Trophoblast cell (in vitro differentiated cells and primary cell): ENCODE measurements around the gene PCBD1.

ENCODE experiments used
- DNase-seq, 2 donors: peaks; one replicate each; pipeline ENCODE4 v3.0.0-alpha.2; 2016
- H2AFZ ChIP-seq: 2 replicates; pipeline ENCODE4 v1.6.1; 2013; ENCODE audit warnings: low read length, moderate library complexity, mild to moderate bottlenecking; ENCODE audit not compliant: insufficient read depth, poor library complexity
- H2AK5ac ChIP-seq: 2 replicates; pipeline ENCODE4 v1.6.1; 2013; ENCODE audit warnings: mild to moderate bottlenecking, low read length
- H2BK120ac ChIP-seq: 2 replicates; pipeline ENCODE4 v1.6.1; 2013; ENCODE audit warnings: low read length, mild to moderate bottlenecking, moderate library complexity; ENCODE audit not compliant: insufficient read depth, poor library complexity
- H2BK12ac ChIP-seq: 2 replicates; pipeline ENCODE4 v1.6.1; 2013; ENCODE audit warnings: mild to moderate bottlenecking, low read length, moderate library complexity
- H2BK5ac ChIP-seq: 2 replicates; pipeline ENCODE4 v1.6.1; 2013; ENCODE audit warnings: low read length, low read depth, moderate library complexity, mild to moderate bottlenecking; ENCODE audit not compliant: poor library complexity
- H3K14ac ChIP-seq: 2 replicates; pipeline ENCODE4 v1.6.1; 2013; ENCODE audit warnings: mild to moderate bottlenecking, low read length
- H3K18ac ChIP-seq: 2 replicates; pipeline ENCODE4 v1.6.1; 2013; ENCODE audit warnings: mild to moderate bottlenecking, low read length
- H3K23ac ChIP-seq: 2 replicates; pipeline ENCODE4 v1.6.1; 2013; ENCODE audit warnings: low read length
- H3K27ac ChIP-seq: 2 replicates; pipeline ENCODE4 v1.5.1; 2013; ENCODE audit warnings: low read depth, mild to moderate bottlenecking, inconsistent platforms, low read length, moderate library complexity
- H3K27me3 ChIP-seq: 2 replicates; pipeline ENCODE4 v1.6.1; 2013; ENCODE audit warnings: inconsistent platforms, mild to moderate bottlenecking, low read length, moderate library complexity; ENCODE audit not compliant: insufficient read depth
- H3K36me3 ChIP-seq, 2 experiments: 1 replicate in 1 of 2; 2 replicates in 1 of 2; pipeline ENCODE4 v1.6.1; 2013; ENCODE audit warnings: low read length in 2 of 2, mild to moderate bottlenecking in 2 of 2, moderate library complexity in 1 of 2; ENCODE audit not compliant: insufficient read depth in 2 of 2, control insufficient read depth in 1 of 2
- H3K4ac ChIP-seq: 2 replicates; pipeline ENCODE4 v1.6.1; 2013; ENCODE audit warnings: low read depth, mild to moderate bottlenecking, low read length, moderate library complexity
- H3K4me1 ChIP-seq, 2 experiments: 1 replicate in 1 of 2; 2 replicates in 1 of 2; pipeline ENCODE4 v1.6.1; 2013; ENCODE audit warnings: low read length in 2 of 2, mild to moderate bottlenecking in 2 of 2, moderate library complexity in 1 of 2; ENCODE audit not compliant: insufficient read depth in 2 of 2, control insufficient read depth in 1 of 2
- H3K4me2 ChIP-seq: 2 replicates; pipeline ENCODE4 v1.6.1; 2013; ENCODE audit warnings: inconsistent platforms, mild to moderate bottlenecking, low read length, moderate library complexity
- H3K4me3 ChIP-seq: 2 replicates; pipeline ENCODE4 v1.5.1; 2013; ENCODE audit warnings: mild to moderate bottlenecking, low read depth, low read length, inconsistent platforms
- H3K79me1 ChIP-seq: one replicate; pipeline ENCODE4 v1.6.1; 2013; ENCODE audit warnings: low read length
- H3K79me2 ChIP-seq: 2 replicates; pipeline ENCODE4 v1.6.1; 2013; ENCODE audit warnings: low read length, mild to moderate bottlenecking; ENCODE audit not compliant: control insufficient read depth, insufficient read depth, poor library complexity
- H3K9ac ChIP-seq: 2 replicates; pipeline ENCODE4 v1.6.1; 2013; ENCODE audit warnings: mild to moderate bottlenecking, low read length
- H3K9me3 ChIP-seq: 2 replicates; pipeline ENCODE4 v1.6.1; 2013; ENCODE audit warnings: low read depth, mild to moderate bottlenecking, control low read depth, inconsistent platforms, low read length; ENCODE audit not compliant: insufficient read depth
- H4K12ac ChIP-seq: 2 replicates; pipeline ENCODE4 v1.6.1; 2013; ENCODE audit warnings: low read depth, mild to moderate bottlenecking, low read length, moderate library complexity
- H4K8ac ChIP-seq: 2 replicates; pipeline ENCODE4 v1.6.1; 2013; ENCODE audit warnings: low read depth, mild to moderate bottlenecking, low read length, moderate library complexity
- H4K91ac ChIP-seq: one replicate; pipeline ENCODE4 v1.6.1; 2013; ENCODE audit warnings: low read depth, mild to moderate bottlenecking, low read length, moderate library complexity
- WGBS: extraction: QIAGEN DNeasy Blood & Tissue Kit; methylation state at CpG from one replicate; pipeline ENCODE4 v1.1.7; 2013; ENCODE audit warnings: missing lambda C conversion rate; ENCODE audit not compliant: insufficient read length, insufficient coverage; ENCODE audit errors: extremely low coverage; 5-methylcytosine and 5-hydroxymethylcytosine counted together

Gene PCBD1

GRCh38 chr10:70879207-70879606 is 9.2 kb downstream of the PCBD1 start:
- no peak overlapping the region for H3K18ac ChIP-seq
- no peaks in the 10 kb centered on the region for H3K79me1 ChIP-seq
- H4K91ac ChIP-seq, result no peak overlapping the region
- no peaks in the 10 kb centered on the region for H3K4me1 ChIP-seq
- H3K9me3 ChIP-seq, result no peaks in the 10 kb centered on the region
- no peak overlapping the region for H3K4ac ChIP-seq
- no peak overlapping the region for H2BK12ac ChIP-seq
- no peak overlapping the region for H4K12ac ChIP-seq
- no peak overlapping the region for H3K4me3 ChIP-seq
- H4K8ac ChIP-seq, result no peak overlapping the region
- H2BK120ac ChIP-seq, result no peak overlapping the region
- DNase-seq, result no peak
- H3K27ac ChIP-seq, result no peak overlapping the region
- no peaks in the 10 kb centered on the region for H3K79me2 ChIP-seq
- no peak overlapping the region for H2AFZ ChIP-seq
- no peak overlapping the region for H3K14ac ChIP-seq
- H3K23ac ChIP-seq, result no peak overlapping the region
- H3K27me3 ChIP-seq, result no peaks in the 10 kb centered on the region
- H3K36me3 ChIP-seq, result peaks cover 19 to 42% of the 10 kb centered on the region in 2 experiments
- WGBS, result no CpG with 5 or more reads among the region's 1 CpG
- no peak overlapping the region for H3K9ac ChIP-seq
- no peak overlapping the region for H2BK5ac ChIP-seq
- H3K4me2 ChIP-seq, result no peak overlapping the region
- no peak overlapping the region for H2AK5ac ChIP-seq

DNA sequence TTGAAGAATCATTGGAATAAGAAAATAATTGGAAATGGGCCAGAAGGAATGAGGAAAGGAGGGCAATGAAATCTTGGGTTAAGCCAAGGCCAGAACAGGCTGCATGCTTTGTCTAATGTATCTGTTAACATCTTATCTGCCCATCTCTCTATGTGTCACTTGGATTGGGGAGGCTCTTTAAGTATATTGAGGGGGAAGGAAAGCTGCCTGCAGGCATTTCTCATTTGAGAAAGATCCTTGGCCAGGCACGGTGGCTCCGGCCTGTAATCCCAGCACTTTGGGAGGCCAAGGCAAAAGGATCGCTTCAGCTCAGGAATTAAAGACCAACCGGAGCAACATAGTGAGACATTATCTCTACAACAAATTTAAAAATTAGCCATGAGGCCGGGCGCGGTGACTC is 14.3 kb downstream of the PCBD1 start:
- Histone ChIP-seq H3K4me2 (no peak overlapping the region), H4K12ac (no peak overlapping the region), H4K91ac (no peak overlapping the region), H3K79me2 (no peaks in the 10 kb centered on the region), H2AFZ (no peak overlapping the region), H3K9me3 (no peaks in the 10 kb centered on the region), H3K4ac (no peak overlapping the region), H3K79me1 (no peaks in the 10 kb centered on the region), H3K27ac (no peak overlapping the region), H4K8ac (no peak overlapping the region), H3K14ac (no peak overlapping the region), H3K23ac (no peak overlapping the region), H3K4me3 (no peak overlapping the region), H2BK5ac (no peak overlapping the region), H2AK5ac (no peak overlapping the region), H3K36me3 (peaks cover 18 to 48% of the 10 kb centered on the region in 2 experiments), H2BK120ac (no peak overlapping the region), H2BK12ac (no peak overlapping the region), H3K18ac (no peak overlapping the region), H3K27me3 (no peaks in the 10 kb centered on the region), H3K4me1 (no peaks in the 10 kb centered on the region), H3K9ac (no peak overlapping the region)
- no CpG with 5 or more reads among the region's 7 CpGs for WGBS
- peak; percentile 89 to 96 for DNase-seq

DNA sequence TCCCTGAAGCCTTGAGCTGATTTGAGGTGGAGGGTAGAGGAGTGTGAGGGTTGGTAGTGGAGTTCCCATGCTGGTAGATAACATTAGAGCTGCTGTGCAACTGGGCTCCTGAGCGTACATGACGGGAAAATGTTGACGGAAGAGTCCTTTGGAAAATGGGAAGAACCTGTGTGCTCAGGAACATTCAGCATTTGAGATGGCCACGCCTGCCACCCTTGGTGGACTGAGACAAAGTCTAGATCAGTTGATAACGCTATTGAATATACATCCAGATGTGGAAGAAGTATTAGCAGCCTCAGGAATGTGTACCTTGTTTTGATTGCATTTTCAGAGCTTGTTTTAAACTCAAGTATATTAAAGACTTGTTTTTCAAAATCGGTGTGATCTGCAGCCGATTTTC is 16.1 kb downstream of the PCBD1 start:
- H3K4me2 ChIP-seq, result no peak overlapping the region
- H3K4me3 ChIP-seq, result no peak overlapping the region
- no peak overlapping the region for H2AK5ac ChIP-seq
- H3K27ac ChIP-seq, result no peak overlapping the region
- H3K18ac ChIP-seq, result no peak overlapping the region
- no peak overlapping the region for H4K8ac ChIP-seq
- H3K14ac ChIP-seq, result no peak overlapping the region
- H3K9me3 ChIP-seq, result no peaks in the 10 kb centered on the region
- WGBS, result no CpG with 5 or more reads among the region's 7 CpGs
- H2BK5ac ChIP-seq, result no peak overlapping the region
- no peak overlapping the region for H3K9ac ChIP-seq
- H2AFZ ChIP-seq, result no peak overlapping the region
- DNase-seq, result no peak
- H2BK120ac ChIP-seq, result no peak overlapping the region
- H3K79me1 ChIP-seq, result no peaks in the 10 kb centered on the region
- H3K27me3 ChIP-seq, result no peaks in the 10 kb centered on the region
- H3K23ac ChIP-seq, result no peak overlapping the region
- H4K12ac ChIP-seq, result peak overlapping the region; percentile 36
- no peaks in the 10 kb centered on the region for H3K4me1 ChIP-seq
- no peak overlapping the region for H2BK12ac ChIP-seq
- no peak overlapping the region for H4K91ac ChIP-seq
- H3K36me3 ChIP-seq, result peaks cover 15 to 38% of the 10 kb centered on the region in 2 experiments
- no peak overlapping the region for H3K4ac ChIP-seq
- H3K79me2 ChIP-seq, result no peaks in the 10 kb centered on the region

- no peak overlapping the region for H2BK5ac ChIP-seq
- H3K27me3 ChIP-seq, result no peaks in the 10 kb centered on the region
- H2BK120ac ChIP-seq, result no peak overlapping the region
- H3K36me3 ChIP-seq, result peaks cover 15 to 27% of the 10 kb centered on the region in 2 experiments
- no peak overlapping the region for H4K12ac ChIP-seq
- no peak overlapping the region for H2BK12ac ChIP-seq
- no peak overlapping the region for H2AK5ac ChIP-seq
- H3K27ac ChIP-seq, result no peak overlapping the region
- no peak overlapping the region for H3K23ac ChIP-seq
- no peak overlapping the region for H3K4me3 ChIP-seq
- no peaks in the 10 kb centered on the region for H3K79me2 ChIP-seq
- H4K91ac ChIP-seq, result no peak overlapping the region
- peak in 1 of 2 donors; percentile 35 for DNase-seq
- H3K14ac ChIP-seq, result no peak overlapping the region
- H3K4me1 ChIP-seq, result no peaks in the 10 kb centered on the region
- H3K79me1 ChIP-seq, result no peaks in the 10 kb centered on the region
- no peak overlapping the region for H4K8ac ChIP-seq
- no peak overlapping the region for H3K9ac ChIP-seq
- peaks cover 3% of the 10 kb centered on the region for H3K9me3 ChIP-seq
- H2AFZ ChIP-seq, result no peak overlapping the region
- no CpG with 5 or more reads among the region's 4 CpGs for WGBS
- H3K18ac ChIP-seq, result no peak overlapping the region
- no peak overlapping the region for H3K4ac ChIP-seq
- no peak overlapping the region for H3K4me2 ChIP-seq
Measured at GRCh38 chr10:70866424-70866823, 21.9 kb downstream of the PCBD1 start.
